A204.1 (cell line): ENCODE data around the gene RBM20.

ENCODE experiments used
- FAIRE-seq: peaks from 2 replicates; lab custom pipeline; 2012; peaks lifted over from hg19 to GRCh38; lab: Jason Lieb, UNC

RBM20 gene

GRCh38 chr10:110739811-110740271 lies 95.7 kb downstream of the RBM20 start:
- no peak for FAIRE-seq

GRCh38 chr10:110742801-110743200 lies 98.7 kb downstream of the RBM20 start:
- FAIRE-seq, result no peak

GRCh38 chr10:110744782-110745181 lies 100.6 kb downstream of the RBM20 start:
- FAIRE-seq, result no peak

GRCh38 chr10:110746254-110746826 lies 102.2 kb downstream of the RBM20 start:
- peak; percentile 83 for FAIRE-seq

GRCh38 chr10:110746969-110747608 lies 103.0 kb downstream of the RBM20 start:
- FAIRE-seq, result no peak

GRCh38 chr10:110747609-110748464 lies 103.7 kb downstream of the RBM20 start:
- no peak for FAIRE-seq

- FAIRE-seq, result no peak
These were observed 104.8 kb downstream of the RBM20 start for GRCh38 chr10:110748970-110749369.

GRCh38 chr10:110750931-110751330 lies 106.8 kb downstream of the RBM20 start:
- no peak for FAIRE-seq

- FAIRE-seq, result no peak
These were observed 107.7 kb downstream of the RBM20 start for GRCh38 chr10:110751850-110752249.

GRCh38 chr10:110753462-110753861 lies 109.3 kb downstream of the RBM20 start:
- FAIRE-seq, result no peak

GRCh38 chr10:110754375-110755105 lies 110.4 kb downstream of the RBM20 start:
- no peak for FAIRE-seq

- no peak for FAIRE-seq
These were observed 111.6 kb downstream of the RBM20 start for GRCh38 chr10:110755781-110756180.

GRCh38 chr10:110756876-110757275 lies 112.7 kb downstream of the RBM20 start:
- no peak for FAIRE-seq

GRCh38 chr10:110757586-110757985 lies 113.5 kb downstream of the RBM20 start:
- no peak for FAIRE-seq

- no peak for FAIRE-seq
These were observed 114.1 kb downstream of the RBM20 start for GRCh38 chr10:110758128-110758765.

- FAIRE-seq, result no peak
These were observed 114.8 kb downstream of the RBM20 start for GRCh38 chr10:110758898-110759297.

- FAIRE-seq, result no peak
These were observed 115.4 kb downstream of the RBM20 start for GRCh38 chr10:110759523-110759922.

- FAIRE-seq, result no peak
These were observed 118.1 kb downstream of the RBM20 start for GRCh38 chr10:110762109-110762848.

- no peak for FAIRE-seq
These were observed 118.7 kb downstream of the RBM20 start for GRCh38 chr10:110762849-110763211.

- no peak for FAIRE-seq
These were observed 120.2 kb downstream of the RBM20 start for GRCh38 chr10:110764378-110764777.

GRCh38 chr10:110764793-110765512 lies 120.8 kb downstream of the RBM20 start:
- FAIRE-seq, result no peak
